Body of pancreas (tissue), 4 donors: Measurements from ENCODE around the gene SYNE1.

Source experiments
- CTCF ChIP-seq, 7 experiments: fragments of 450-650 bp in 4 of 7; fragments of 200-600 bp in 3 of 7; sonication (generic) in 3 of 7; IDR thresholded peaks; one replicate each; pipeline ENCODE4 v1.5.1; 2016 to 2019; ENCODE audit warnings: antibody characterized with exemption in 7 of 7
- POLR2A ChIP-seq, 3 donors: fragments of 450-650 bp; IDR thresholded peaks; one replicate each; pipeline ENCODE4 v1.6.1; 2016; ENCODE audit warnings: antibody characterized with exemption in 3 of 3, mild to moderate bottlenecking in 2 of 3

GRCh38 chr6:152386131-152386530 is 251.0 kb downstream of the SYNE1 start:
- TF ChIP-seq POLR2A (IDR thresholded peaks at IDR 0.05) (no peak), CTCF (IDR thresholded peaks at IDR 0.05) (no peak)
